Bronchial epithelial cell (primary cell): ENCODE data around the gene LY6G6F. TPM values are rescaled to one million over a fixed set of nuclear protein-coding genes. Genes with fewer than 3 reads are reported as not detected.

Source experiments
- DNase-seq: peaks from one replicate; pipeline ENCODE4 v3.0.0-alpha.2; 2010; ENCODE audit warnings: low read depth
- FAIRE-seq: peaks from 2 replicates; lab custom pipeline; 2011; peaks lifted over from hg19 to GRCh38; lab: Jason Lieb, UNC
- H3K27me3 ChIP-seq: 2 replicates; pipeline ENCODE4 v1.5.1; 2011; ENCODE audit warnings: low read length; ENCODE audit not compliant: control insufficient read depth, insufficient read depth
- H3K36me3 ChIP-seq: 2 replicates; pipeline ENCODE4 v1.5.1; 2011; ENCODE audit warnings: low read length; ENCODE audit not compliant: control insufficient read depth, insufficient read depth
- H3K4me3 ChIP-seq: 2 replicates; pipeline ENCODE4 v1.5.1; 2011; ENCODE audit warnings: mild to moderate bottlenecking, low read depth, low read length, control low read depth
- total RNA-seq: library from RNA; depleted of rRNA; stranded (reverse); fragments of >200 nt; gene quantifications from 2 replicates; pipeline ENCODE4 v1.2.1, GENCODE V29; 2014
- TF ChIP-seq, protein P1 (sequence below): IDR thresholded peaks from 2 replicates; pipeline ENCODE4 v1.5.1; 2011; ENCODE audit warnings: mild to moderate bottlenecking, moderate library complexity, low read length, control low read depth, inconsistent platforms; ENCODE audit not compliant: insufficient read depth, severe bottlenecking

Gene LY6G6F
- total RNA-seq, 1 donor from 2014 or later, result not detected

DNA sequence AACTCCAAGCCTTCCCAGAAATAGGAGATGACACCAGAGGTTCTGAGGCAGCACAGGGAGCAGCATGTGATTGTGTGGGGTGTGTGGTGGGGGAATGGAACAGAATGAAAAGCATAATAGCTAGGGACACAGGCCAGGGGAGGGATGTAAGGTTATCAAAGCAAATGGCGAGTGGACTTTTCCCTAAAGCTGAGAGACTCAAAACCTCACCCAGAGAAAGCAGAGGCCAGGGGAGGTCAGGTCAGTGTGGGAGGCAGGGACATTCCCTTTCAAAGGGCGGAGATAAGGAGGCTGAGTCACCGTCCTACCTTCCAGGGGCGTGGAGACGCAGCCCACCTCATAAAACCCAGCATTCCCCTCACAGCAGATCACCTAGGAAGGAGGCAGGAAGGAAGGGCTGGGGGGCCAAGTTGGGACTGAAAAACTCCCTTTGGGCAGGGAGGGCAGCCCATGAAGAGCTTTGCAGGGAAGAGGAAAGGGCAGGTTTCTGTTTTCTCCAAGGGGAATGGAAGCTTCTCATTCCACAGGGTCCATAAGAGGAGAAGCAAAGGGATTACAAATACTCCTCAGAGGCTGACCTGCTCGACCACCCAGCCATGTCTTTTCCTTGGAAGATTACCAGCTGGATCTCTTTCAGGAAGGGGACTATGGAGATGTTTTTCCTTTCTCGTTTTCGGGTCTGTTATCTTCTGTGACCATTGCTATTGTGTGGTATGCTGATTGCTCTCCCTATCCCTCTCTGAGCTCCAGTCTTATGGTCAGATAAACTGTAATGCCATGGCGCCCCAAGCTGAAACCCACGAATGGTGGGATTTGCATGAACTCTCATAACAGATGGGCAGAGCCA, 16.2 kb upstream of the LY6G6F start:
- DNase-seq (no peak), FAIRE-seq (no peak)
- H3K36me3 ChIP-seq, result peaks cover 37% of the 10 kb centered on the region
- no peaks in the 10 kb centered on the region for H3K27me3 ChIP-seq
- TF ChIP-seq, protein P1, sequence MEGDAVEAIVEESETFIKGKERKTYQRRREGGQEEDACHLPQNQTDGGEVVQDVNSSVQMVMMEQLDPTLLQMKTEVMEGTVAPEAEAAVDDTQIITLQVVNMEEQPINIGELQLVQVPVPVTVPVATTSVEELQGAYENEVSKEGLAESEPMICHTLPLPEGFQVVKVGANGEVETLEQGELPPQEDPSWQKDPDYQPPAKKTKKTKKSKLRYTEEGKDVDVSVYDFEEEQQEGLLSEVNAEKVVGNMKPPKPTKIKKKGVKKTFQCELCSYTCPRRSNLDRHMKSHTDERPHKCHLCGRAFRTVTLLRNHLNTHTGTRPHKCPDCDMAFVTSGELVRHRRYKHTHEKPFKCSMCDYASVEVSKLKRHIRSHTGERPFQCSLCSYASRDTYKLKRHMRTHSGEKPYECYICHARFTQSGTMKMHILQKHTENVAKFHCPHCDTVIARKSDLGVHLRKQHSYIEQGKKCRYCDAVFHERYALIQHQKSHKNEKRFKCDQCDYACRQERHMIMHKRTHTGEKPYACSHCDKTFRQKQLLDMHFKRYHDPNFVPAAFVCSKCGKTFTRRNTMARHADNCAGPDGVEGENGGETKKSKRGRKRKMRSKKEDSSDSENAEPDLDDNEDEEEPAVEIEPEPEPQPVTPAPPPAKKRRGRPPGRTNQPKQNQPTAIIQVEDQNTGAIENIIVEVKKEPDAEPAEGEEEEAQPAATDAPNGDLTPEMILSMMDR, result no peak
- no peak overlapping the region for H3K4me3 ChIP-seq

DNA sequence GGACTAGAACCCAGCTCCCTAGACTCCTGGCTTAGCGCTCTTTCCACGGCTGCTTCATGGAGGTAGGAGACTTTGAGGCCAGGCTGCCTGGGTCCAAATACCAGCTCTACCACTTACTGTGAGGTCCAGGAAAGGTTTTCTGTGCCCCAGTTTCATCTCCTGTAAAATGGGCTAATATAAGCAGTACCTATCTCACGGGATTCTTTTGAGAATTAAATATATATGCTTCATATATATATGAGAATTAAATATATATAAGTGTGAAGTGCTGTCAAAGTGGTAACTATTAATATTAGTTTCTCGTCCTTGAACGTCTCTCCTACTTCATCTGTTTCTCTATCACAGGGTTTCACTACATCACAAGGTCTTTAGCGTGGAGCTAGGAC, 15.6 kb upstream of the LY6G6F start:
- Histone ChIP-seq H3K36me3 (peaks cover 37% of the 10 kb centered on the region), H3K27me3 (no peaks in the 10 kb centered on the region), H3K4me3 (no peak overlapping the region)
- FAIRE-seq (no peak), DNase-seq (no peak)
- TF ChIP-seq, protein P1, result no peak

DNA sequence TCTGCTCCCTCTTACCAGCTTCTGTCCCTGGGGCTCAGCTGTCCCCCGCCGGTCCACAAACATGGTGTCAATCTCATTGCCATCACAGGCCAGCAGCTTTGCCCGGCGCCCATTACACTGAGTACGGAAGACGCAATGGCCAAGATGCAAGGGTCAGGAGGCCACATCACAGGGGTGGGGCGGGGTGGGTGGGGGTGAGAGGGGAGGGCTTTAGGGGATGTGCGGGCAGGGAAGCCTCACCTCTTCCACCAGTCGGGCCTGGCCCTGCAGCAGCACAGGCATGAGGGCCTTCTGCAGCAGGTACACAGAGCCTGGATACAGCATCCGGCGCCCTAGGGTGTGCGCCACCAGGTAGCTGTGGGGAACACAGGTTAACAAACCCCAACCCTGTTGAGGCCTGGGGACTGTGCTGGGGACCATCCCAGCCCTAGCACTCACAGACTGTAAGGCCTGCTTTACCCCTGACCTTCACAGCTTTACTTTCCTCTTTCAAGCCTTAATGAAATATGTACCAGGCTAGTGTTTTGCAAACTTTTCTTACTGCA, 15.0 kb upstream of the LY6G6F start:
- DNase-seq, result no peak
- Histone ChIP-seq H3K36me3 (peaks cover 37% of the 10 kb centered on the region), H3K27me3 (no peaks in the 10 kb centered on the region), H3K4me3 (no peak overlapping the region)
- no peak for FAIRE-seq
- TF ChIP-seq, protein P1, result no peak

DNA sequence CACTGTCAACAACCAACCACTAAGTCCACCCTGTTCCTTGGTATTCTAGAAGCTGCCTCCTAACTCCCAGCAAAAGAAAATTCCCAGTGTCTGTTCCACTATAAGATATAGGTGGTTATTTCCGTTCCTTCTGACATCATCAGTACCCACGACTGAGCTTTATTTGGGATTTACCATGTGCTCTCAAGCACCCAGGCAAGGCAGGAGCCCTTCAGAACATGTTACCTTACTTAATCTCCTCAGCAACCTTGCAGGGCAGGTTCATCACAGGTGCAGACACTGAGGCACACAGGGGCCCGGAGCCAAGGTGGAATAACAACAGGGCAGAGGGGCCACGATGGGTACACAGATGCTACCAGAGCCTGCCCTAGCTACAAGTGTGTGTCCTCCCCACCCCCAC, 14.3 kb upstream of the LY6G6F start:
- TF ChIP-seq, protein P1, result no peak
- Histone ChIP-seq H3K4me3 (no peak overlapping the region), H3K27me3 (no peaks in the 10 kb centered on the region), H3K36me3 (peaks cover 38% of the 10 kb centered on the region)
- DNase-seq, result no peak
- no peak for FAIRE-seq

DNA sequence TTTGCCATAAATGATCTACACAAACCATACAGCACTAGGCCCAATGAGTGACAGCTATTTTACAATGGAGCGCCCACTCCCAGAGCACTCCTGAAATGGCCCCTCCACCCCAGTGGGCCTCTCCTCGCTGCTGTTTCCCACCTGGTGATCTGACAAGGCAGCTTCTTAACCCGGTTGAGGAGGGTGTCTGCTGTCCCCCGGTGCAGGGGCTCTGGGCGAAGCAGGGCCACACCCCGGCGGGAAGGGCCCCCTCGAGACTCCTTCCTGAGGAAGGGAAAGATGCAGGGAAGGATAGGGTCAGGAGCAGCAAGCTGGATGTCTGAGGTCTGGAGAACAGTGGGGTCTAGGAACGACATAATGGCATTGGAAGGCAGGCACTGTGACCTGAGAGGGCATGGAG, 13.8 kb upstream of the LY6G6F start:
- DNase-seq, result no peak
- peaks cover 34% of the 10 kb centered on the region for H3K36me3 ChIP-seq
- no peak for FAIRE-seq

More for the DNA sequence above, 13.8 kb upstream of the LY6G6F start:
- Histone ChIP-seq H3K27me3 (no peaks in the 10 kb centered on the region), H3K4me3 (no peak overlapping the region)
- TF ChIP-seq, protein P1, result no peak
